DMS53 treated with DMSO at 0.1 percent for 48 hours (cell line): ENCODE measurements around the gene MRGPRX3.
"Not testable (repeated sequence)": the region's sequence is repeated elsewhere in the genome, so short reads cannot be mapped to it uniquely, and the experiment has no call there.

Source experiments
- DNase-seq: peaks from one replicate; lab custom pipeline; 2025; ENCODE audit not compliant: unreplicated experiment; lab: John Stamatoyannopoulos, UW

MRGPRX3 gene

GRCh38 chr11:18132341-18132740 is at the start of gene MRGPRX3:
MRGPRX3 (plus strand) TSS chr11:18132571; CDS start chr11:18137203, 4,632 bp downstream.
- DNase-seq = no peak

GRCh38 chr11:18088366-18088765 is 44.0 kb upstream of the MRGPRX3 start:
- no peak for DNase-seq

DNA sequence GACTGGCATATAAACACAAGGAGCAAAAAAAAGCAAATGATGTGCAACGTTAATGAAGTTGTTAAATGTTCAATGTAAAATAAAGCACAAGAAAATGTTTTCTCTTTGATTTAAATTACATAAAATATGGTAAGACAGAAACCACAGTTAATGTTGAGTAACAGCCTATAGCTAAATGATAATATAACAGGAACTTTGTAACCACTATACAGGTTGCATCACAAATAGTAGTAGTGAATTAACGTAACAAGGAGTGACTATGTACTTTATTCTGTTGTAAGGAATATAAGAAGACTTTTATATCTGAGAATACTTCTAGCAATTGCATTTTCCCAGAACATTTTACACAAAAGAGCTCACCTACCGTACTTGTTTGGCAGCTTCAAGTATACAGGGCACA is 43.4 kb upstream of the MRGPRX3 start:
- DNase-seq = no peak

DNA sequence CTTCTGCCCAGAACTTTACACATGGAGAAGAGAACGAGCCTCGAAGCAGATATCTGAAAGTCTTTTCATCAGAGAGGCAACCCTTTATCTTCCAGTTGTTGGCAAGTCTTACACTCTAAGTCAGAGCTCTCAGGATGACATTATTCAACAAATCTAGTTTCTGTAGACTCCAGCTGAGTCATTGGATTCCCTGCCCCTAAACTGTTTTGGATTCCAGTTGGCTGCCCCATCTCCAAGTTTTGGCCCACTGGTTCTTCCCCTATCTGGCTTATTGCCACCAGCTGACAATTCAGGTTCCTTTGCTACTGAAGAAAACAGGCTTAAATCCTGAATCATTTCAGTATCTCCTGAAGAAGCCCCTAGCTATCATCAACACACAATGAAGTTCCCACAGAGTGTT is 40.6 kb upstream of the MRGPRX3 start:
- DNase-seq = no peak

GRCh38 chr11:18093959-18094358 is 38.4 kb upstream of the MRGPRX3 start:
- no peak for DNase-seq

- DNase-seq = no peak
These were observed 31.3 kb upstream of the MRGPRX3 start for GRCh38 chr11:18100926-18101656.

DNA sequence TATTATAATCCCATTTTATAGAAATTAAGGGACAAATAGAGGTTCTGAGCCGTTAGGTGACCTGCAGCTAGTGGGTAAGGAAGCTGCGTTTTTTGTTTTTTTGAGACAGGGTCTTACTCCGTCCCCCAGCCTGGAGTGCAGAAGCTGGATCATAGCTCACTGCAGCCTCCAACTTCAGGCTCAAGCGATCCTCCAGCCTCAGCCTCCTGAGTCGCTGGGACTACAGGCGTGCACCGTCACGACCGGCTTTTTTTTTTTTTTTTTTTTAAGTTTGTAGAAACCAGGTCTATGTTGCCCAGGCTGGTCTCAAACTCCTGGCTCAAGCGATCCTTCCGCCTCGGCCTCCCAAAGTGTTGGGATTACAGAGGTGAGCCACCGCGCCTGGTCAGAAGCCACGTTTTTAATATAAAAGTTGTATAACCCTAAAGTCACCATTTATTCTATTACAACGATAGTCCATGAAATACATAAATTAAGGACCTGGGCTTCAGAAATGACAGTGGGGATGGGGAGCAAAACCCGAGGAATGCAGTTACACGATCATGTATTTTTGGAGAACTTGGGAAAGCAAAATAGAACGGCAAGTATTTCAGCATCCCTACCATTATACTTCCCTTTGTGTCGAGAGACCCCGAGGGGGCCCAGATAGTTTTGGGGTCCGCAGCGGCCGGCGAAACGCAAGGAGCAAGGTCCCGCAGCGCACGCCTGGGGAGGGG is 27.1 kb upstream of the MRGPRX3 start:
- DNase-seq = no peak

DNA sequence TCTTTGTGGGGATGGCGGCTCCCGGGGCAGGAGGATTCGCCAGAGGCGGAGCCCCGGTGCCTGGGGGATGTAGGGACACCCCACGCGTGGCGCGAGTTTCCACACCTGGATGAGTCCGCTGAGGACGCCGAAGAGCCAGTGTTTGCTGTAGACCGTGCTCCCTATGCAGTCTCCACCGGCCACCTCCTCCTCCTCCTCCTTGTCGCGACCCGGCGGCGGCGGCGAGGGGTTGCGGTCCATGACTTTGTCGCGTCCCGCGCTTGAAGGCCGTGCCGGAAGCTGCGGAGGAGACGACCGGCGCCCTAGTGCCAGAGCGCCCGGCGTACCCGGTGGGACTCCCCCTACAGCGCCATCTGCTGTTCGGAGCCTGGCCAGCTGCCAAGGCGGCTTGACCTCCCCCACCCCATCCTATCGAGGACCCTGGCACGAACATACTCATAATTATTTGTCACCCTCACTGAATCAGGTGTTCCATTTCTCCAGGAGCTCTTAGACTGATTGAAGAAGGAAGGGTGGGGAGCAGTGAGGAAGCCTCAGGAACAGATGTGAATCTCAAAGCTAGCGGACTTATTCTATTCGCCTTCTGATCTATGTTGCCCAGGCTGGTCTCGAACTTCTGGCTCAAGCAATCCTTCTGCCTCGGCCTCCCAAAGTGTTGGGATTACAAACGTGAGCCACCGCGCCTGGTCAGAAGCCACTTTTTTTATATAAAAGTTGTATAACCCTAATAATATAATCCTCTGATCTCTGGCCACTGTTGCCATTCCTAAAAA is 26.4 kb upstream of the MRGPRX3 start, which contains the start of gene SAAL1:
Gene SAAL1, minus strand, starts transcription at position 281 of the 773 bp plus-strand sequence. Its CDS starts 41 bp downstream, at position 240.
- DNase-seq = peak; percentile 81

DNA sequence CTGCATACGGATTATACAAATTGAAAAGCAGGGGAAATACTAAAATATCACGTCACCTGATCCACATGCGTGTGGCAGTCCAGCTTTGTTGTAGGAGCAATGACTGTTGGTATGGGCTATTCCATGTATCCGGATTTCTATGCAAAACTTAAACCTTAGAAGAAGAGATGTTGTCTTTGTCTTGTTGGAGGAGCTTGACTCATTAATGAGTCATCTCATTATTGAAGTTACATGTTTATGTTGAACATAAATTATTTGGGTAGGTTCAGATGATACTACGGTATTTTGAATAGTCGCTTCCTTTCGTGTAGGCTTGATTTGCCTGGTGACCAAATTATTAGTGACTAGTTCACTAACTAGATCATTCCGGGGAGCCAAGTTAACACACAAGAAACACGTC is 25.7 kb upstream of the MRGPRX3 start:
- no peak for DNase-seq

DNA sequence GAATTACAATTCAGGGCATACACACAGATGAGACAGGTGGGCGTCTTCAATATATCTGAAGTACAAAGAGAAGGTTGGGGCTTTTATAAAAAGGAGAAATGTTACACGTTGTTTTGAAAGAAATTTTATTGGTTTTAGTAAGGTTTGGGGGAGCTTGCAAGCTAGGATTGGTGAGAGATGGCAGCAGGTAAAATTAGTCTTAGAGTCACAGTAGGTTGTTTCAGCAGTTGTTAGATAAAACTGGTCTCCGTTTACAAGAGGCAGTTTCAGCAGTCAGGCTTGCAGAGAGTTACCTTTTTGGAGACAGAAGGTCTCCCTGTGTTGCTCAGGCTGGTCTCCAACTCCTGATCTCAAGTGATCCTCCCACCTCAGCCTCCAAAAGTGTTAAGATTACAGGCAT is 24.1 kb upstream of the MRGPRX3 start:
- no peak for DNase-seq

GRCh38 chr11:18111005-18111404 is 21.4 kb upstream of the MRGPRX3 start:
- DNase-seq = no peak

GRCh38 chr11:18115360-18116127 is 16.8 kb upstream of the MRGPRX3 start:
- DNase-seq = peak; percentile 77

GRCh38 chr11:18121331-18121828 is 11.0 kb upstream of the MRGPRX3 start:
- not testable (repeated sequence) for DNase-seq

DNA sequence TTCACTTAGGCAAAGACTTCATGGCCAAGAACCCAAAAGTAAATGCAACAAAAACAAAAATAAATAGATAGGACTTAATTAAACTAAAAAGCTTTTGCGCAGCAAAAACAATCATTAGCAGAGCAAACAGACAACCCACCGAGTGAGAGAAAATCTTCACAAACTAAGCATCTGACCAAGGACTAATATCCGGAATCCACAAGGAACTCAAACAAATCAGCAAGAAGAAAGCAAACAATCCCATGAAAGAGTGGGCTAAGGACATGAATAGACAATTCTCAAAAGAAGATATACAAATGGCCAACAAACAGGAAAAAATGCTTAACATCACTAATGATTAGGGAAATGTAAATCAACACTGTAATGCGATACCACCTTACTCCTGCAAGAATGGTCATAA is 1.3 kb upstream of the MRGPRX3 start:
- not testable (repeated sequence) for DNase-seq

- DNase-seq = no peak
These were observed 2.9 kb downstream of the MRGPRX3 start for GRCh38 chr11:18135308-18135707.

DNA sequence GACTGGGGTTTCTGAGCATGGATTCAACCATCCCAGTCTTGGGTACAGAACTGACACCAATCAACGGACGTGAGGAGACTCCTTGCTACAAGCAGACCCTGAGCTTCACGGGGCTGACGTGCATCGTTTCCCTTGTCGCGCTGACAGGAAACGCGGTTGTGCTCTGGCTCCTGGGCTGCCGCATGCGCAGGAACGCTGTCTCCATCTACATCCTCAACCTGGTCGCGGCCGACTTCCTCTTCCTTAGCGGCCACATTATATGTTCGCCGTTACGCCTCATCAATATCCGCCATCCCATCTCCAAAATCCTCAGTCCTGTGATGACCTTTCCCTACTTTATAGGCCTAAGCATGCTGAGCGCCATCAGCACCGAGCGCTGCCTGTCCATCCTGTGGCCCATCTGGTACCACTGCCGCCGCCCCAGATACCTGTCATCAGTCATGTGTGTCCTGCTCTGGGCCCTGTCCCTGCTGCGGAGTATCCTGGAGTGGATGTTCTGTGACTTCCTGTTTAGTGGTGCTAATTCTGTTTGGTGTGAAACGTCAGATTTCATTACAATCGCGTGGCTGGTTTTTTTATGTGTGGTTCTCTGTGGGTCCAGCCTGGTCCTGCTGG is 4.9 kb downstream of the MRGPRX3 start:
- no peak for DNase-seq

- DNase-seq = no peak
These were observed 7.8 kb downstream of the MRGPRX3 start for GRCh38 chr11:18140145-18140544.

DNA sequence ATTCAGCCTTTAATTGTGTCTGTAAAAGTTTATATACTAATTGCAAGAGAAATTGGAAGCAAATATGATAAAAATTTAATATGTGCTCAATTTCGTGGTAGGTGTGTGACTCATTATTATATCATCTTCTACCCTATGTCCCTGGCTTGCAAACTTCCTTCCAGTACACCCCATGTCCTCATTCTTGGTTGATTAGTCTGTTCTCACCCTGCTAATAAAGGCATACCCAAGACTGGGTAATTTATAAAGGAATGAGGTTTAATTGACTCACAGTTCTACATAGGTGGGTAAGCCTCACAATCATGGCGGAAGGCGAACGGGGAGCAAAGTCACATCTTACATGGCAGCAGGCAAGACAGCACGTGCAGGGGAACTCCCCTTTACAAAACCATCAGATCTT is 11.9 kb downstream of the MRGPRX3 start:
- DNase-seq = no peak

- no peak for DNase-seq
These were observed 12.7 kb downstream of the MRGPRX3 start for GRCh38 chr11:18145025-18145424.

GRCh38 chr11:18145837-18146236 is 13.5 kb downstream of the MRGPRX3 start:
- no peak for DNase-seq
